Neural progenitor cell (in vitro differentiated cells): ENCODE results near the gene AKAP17A.

Experiments used
- CTCF ChIP-seq: fragments of 200-600 bp; sonication (generic); IDR thresholded peaks from 2 replicates; pipeline ENCODE4 v1.5.1; 2017; ENCODE audit warnings: antibody characterized with exemption, mild to moderate bottlenecking
- EZH2 ChIP-seq: fragments of 200-600 bp; sonication (generic); IDR thresholded peaks from 2 replicates; pipeline ENCODE4 v1.6.1; 2017; ENCODE audit warnings: antibody characterized with exemption, mild to moderate bottlenecking, moderate library complexity
- EZH2phosphoT487 ChIP-seq: fragments of 200-600 bp; sonication (generic); IDR thresholded peaks from 2 replicates; pipeline ENCODE4 v1.6.1; 2017; ENCODE audit warnings: antibody characterized with exemption

- no peak for TF ChIP-seq CTCF
- no peak for TF ChIP-seq EZH2phosphoT487
- no peak for TF ChIP-seq EZH2
These were observed 2.2 kb downstream of the AKAP17A start for GRCh38 chrX:1593286-1594271.
